Progenitor cell of endocrine pancreas (in vitro differentiated cells): ENCODE data around the gene ADAMTSL1. TPM values are rescaled to one million over a fixed set of nuclear protein-coding genes. Genes with fewer than 3 reads are reported as not detected.
"Not testable (repeated sequence)": the region's sequence is repeated elsewhere in the genome, so short reads cannot be mapped to it uniquely, and the experiment has no call there.

Experiments
- DNase-seq: peaks from one replicate; pipeline ENCODE4 v3.0.0; 2021; ENCODE audit warnings: low spot score; ENCODE audit not compliant: unreplicated experiment
- H3K27ac Mint-ChIP-seq: 2 replicates; pipeline ENCODE4 v1.8.0; 2021; ENCODE audit warnings: mild to moderate bottlenecking, moderate library complexity, mixed read lengths
- H3K27me3 Mint-ChIP-seq: 2 replicates; pipeline ENCODE4 v1.8.0; 2021; ENCODE audit warnings: mixed read lengths
- H3K36me3 Mint-ChIP-seq: 2 replicates; pipeline ENCODE4 v1.8.0; 2022; ENCODE audit warnings: mixed read lengths; ENCODE audit not compliant: insufficient read depth
- H3K4me1 Mint-ChIP-seq: 2 replicates; pipeline ENCODE4 v1.8.0; 2021; ENCODE audit warnings: low read depth, mixed read lengths
- H3K4me3 Mint-ChIP-seq: 2 replicates; pipeline ENCODE4 v1.8.0; 2021; ENCODE audit warnings: low read depth, mild to moderate bottlenecking, moderate library complexity, mixed read lengths
- H3K9me3 Mint-ChIP-seq: 2 replicates; pipeline ENCODE4 v1.8.0; 2021; ENCODE audit warnings: low read depth, mixed read lengths
- CTCF ChIP-seq: fragments of 200-600 bp; sonication (generic); IDR thresholded peaks from one replicate; pipeline ENCODE4 v1.5.0; 2021; ENCODE audit warnings: antibody characterized with exemption, mild to moderate bottlenecking; ENCODE audit not compliant: unreplicated experiment
- total RNA-seq: library from RNA; stranded (reverse); gene quantifications from 2 replicates; pipeline ENCODE4 v1.2.1, GENCODE V29; 2021

Gene ADAMTSL1
- total RNA-seq, 1 donor from 2014 or later, result 2.1 TPM

- peaks cover 3% of the 10 kb centered on the region for H3K4me1 Mint-ChIP-seq
- H3K27me3 Mint-ChIP-seq, result no peaks in the 10 kb centered on the region
- H3K36me3 Mint-ChIP-seq, result no peaks in the 10 kb centered on the region
- no peak for TF ChIP-seq CTCF
- DNase-seq, result no peak
- H3K9me3 Mint-ChIP-seq, result no peaks in the 10 kb centered on the region
- H3K27ac Mint-ChIP-seq, result no peak overlapping the region
- no peak overlapping the region for H3K4me3 Mint-ChIP-seq
These were observed 449.9 kb downstream of the ADAMTSL1 start for GRCh38 chr9:18923671-18924430.

- no peak for DNase-seq
- no peak overlapping the region for H3K4me3 Mint-ChIP-seq
- no peak overlapping the region for H3K27ac Mint-ChIP-seq
- TF ChIP-seq CTCF, result no peak
- no peaks in the 10 kb centered on the region for H3K9me3 Mint-ChIP-seq
- H3K4me1 Mint-ChIP-seq, result peaks cover 3% of the 10 kb centered on the region
- H3K36me3 Mint-ChIP-seq, result no peaks in the 10 kb centered on the region
- no peaks in the 10 kb centered on the region for H3K27me3 Mint-ChIP-seq
These were observed 451.9 kb downstream of the ADAMTSL1 start for GRCh38 chr9:18925880-18926279.

GRCh38 chr9:18926513-18926912 is 452.6 kb downstream of the ADAMTSL1 start:
- Mint-ChIP-seq H3K27me3 (no peaks in the 10 kb centered on the region), H3K4me3 (no peak overlapping the region), H3K4me1 (peaks cover under 1% of the 10 kb centered on the region), H3K36me3 (no peaks in the 10 kb centered on the region), H3K9me3 (no peaks in the 10 kb centered on the region), H3K27ac (no peak overlapping the region)
- TF ChIP-seq CTCF, result no peak
- DNase-seq, result no peak

GRCh38 chr9:18928711-18929110 is 454.8 kb downstream of the ADAMTSL1 start:
- Mint-ChIP-seq H3K4me1 (no peaks in the 10 kb centered on the region), H3K4me3 (no peak overlapping the region), H3K27ac (no peak overlapping the region), H3K36me3 (no peaks in the 10 kb centered on the region), H3K9me3 (no peaks in the 10 kb centered on the region), H3K27me3 (no peaks in the 10 kb centered on the region)
- DNase-seq, result no peak
- no peak for TF ChIP-seq CTCF

GRCh38 chr9:18930611-18931010 is 456.7 kb downstream of the ADAMTSL1 start:
- H3K4me1 Mint-ChIP-seq, DNase-seq, H3K9me3 Mint-ChIP-seq, H3K27ac Mint-ChIP-seq, H3K27me3 Mint-ChIP-seq, H3K36me3 Mint-ChIP-seq, H3K4me3 Mint-ChIP-seq: not testable (repeated sequence)

GRCh38 chr9:18935541-18935940 is 461.6 kb downstream of the ADAMTSL1 start:
- Mint-ChIP-seq H3K4me3 (no peak overlapping the region), H3K27ac (no peak overlapping the region), H3K27me3 (no peaks in the 10 kb centered on the region), H3K36me3 (no peaks in the 10 kb centered on the region), H3K9me3 (no peaks in the 10 kb centered on the region), H3K4me1 (no peaks in the 10 kb centered on the region)
- no peak for TF ChIP-seq CTCF
- no peak for DNase-seq
